ENCODE data around the gene SPTBN1. TPM values are rescaled to one million over a fixed set of nuclear protein-coding genes. Genes with fewer than 3 reads are reported as not detected.
A peak's percentile ranks its signal among the peaks of the same experiment; 100 is the strongest.

SPTBN1 gene
- total and polyA plus RNA-seq, 2 of the 13 experiments (the other 11 are each of a cell fraction or from before 2014, with no cell fraction given) = 123 to 299 TPM

DNA sequence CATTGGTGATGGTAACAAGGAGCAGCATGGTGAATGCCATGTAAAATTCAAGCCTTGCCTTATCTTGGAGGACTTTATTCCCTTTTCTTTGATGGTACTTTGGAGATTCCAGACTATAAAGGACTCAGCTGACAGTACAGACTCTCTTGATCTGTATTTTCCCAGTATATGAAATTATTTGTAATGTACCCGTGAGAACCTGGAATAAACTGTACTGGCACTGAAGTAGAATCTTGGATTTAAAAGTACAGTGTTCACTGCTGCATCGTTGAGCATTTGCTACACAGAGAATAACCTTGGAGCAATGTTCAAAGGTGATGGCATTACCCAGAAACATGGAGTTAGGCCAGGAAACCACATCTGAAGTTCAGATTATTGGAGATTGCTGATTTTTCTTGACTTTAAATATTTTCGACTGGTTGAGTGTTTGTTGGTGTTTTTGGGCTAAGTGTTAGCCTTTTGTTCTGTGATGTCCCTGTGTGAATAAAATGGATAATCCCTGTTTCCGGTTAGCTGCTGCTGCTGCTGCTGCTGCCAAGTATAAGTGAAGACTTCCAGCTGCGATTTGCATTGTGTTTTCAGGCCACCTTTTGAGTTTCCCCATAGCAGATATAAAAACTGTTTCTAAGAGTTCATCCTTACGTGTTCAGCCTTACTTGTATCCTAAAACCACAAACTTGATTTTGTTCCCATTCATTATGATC is 122.0 kb downstream of the SPTBN1 start (continued):
- TF ChIP-seq POLR2AphosphoS5 (IDR thresholded peaks at IDR 0.05; ENCODE audit: low read depth, low read length) (no peak), MED1 (CRISPR knock-in tag; IDR thresholded peaks at IDR 0.05) (peak; percentile 19; the same call in 1 of the 2 replicates), RFX1 (IDR thresholded peaks at IDR 0.05) (no peak), ATM (IDR thresholded peaks at IDR 0.05; ENCODE audit: borderline replicate concordance) (no peak), GABPB1 (CRISPR knock-in tag; IDR thresholded peaks at IDR 0.05) (no peak), ZNF260 (CRISPR knock-in tag; IDR thresholded peaks at IDR 0.05; ENCODE audit: borderline replicate concordance, low read depth) (no peak), NR2F6 (IDR thresholded peaks at IDR 0.05) (peak; percentile 15; the same call in 1 of the 2 replicates), NR2F6 (CRISPR knock-in tag; IDR thresholded peaks at IDR 0.05) (0 out of 2 replicates have a peak, but pooled peaks have one; percentile 10), ZKSCAN8 (CRISPR knock-in tag; IDR thresholded peaks at IDR 0.05; ENCODE audit: borderline replicate concordance) (no peak), RAD21 (CRISPR knock-in tag; IDR thresholded peaks at IDR 0.05) (peak; percentile 12; the same call in 1 of the 2 replicates), KMT2A (CRISPR knock-in tag; IDR thresholded peaks at IDR 0.05) (no peak), ZNF562 (CRISPR knock-in tag; IDR thresholded peaks at IDR 0.05; ENCODE audit: borderline replicate concordance) (no peak), PITX1 (CRISPR knock-in tag; IDR thresholded peaks at IDR 0.05) (peak; percentile 35; the same call in 1 of the 2 replicates), NKX3-1 (CRISPR knock-in tag; IDR thresholded peaks at IDR 0.05) (no peak), ZNF781 (CRISPR knock-in tag; IDR thresholded peaks at IDR 0.05; ENCODE audit: borderline replicate concordance, not compliant biosample characterization) (peak; percentile 18), PHF20 (CRISPR knock-in tag; IDR thresholded peaks at IDR 0.05) (no peak), SP4 (CRISPR knock-in tag; IDR thresholded peaks at IDR 0.05) (no peak)
- TF ChIP-seq, protein P1, sequence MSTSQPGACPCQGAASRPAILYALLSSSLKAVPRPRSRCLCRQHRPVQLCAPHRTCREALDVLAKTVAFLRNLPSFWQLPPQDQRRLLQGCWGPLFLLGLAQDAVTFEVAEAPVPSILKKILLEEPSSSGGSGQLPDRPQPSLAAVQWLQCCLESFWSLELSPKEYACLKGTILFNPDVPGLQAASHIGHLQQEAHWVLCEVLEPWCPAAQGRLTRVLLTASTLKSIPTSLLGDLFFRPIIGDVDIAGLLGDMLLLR (CRISPR knock-in tag; IDR thresholded peaks at IDR 0.05) = no peak
- TF ChIP-seq, protein P2, sequence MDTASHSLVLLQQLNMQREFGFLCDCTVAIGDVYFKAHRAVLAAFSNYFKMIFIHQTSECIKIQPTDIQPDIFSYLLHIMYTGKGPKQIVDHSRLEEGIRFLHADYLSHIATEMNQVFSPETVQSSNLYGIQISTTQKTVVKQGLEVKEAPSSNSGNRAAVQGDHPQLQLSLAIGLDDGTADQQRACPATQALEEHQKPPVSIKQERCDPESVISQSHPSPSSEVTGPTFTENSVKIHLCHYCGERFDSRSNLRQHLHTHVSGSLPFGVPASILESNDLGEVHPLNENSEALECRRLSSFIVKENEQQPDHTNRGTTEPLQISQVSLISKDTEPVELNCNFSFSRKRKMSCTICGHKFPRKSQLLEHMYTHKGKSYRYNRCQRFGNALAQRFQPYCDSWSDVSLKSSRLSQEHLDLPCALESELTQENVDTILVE (CRISPR knock-in tag; IDR thresholded peaks at IDR 0.05) = no peak
- TF ChIP-seq, protein P3, sequence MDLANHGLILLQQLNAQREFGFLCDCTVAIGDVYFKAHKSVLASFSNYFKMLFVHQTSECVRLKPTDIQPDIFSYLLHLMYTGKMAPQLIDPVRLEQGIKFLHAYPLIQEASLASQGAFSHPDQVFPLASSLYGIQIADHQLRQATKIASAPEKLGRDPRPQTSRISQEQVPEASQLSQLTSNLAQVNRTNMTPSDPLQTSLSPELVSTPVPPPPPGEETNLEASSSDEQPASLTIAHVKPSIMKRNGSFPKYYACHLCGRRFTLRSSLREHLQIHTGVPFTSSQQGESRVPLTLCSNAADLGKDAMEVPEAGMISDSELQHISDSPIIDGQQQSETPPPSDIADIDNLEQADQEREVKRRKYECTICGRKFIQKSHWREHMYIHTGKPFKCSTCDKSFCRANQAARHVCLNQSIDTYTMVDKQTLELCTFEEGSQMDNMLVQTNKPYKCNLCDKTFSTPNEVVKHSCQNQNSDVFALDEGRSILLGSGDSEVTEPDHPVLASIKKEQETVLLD (CRISPR knock-in tag; IDR thresholded peaks at IDR 0.05; ENCODE audit: low read depth) = no peak
- TF ChIP-seq, protein P4, sequence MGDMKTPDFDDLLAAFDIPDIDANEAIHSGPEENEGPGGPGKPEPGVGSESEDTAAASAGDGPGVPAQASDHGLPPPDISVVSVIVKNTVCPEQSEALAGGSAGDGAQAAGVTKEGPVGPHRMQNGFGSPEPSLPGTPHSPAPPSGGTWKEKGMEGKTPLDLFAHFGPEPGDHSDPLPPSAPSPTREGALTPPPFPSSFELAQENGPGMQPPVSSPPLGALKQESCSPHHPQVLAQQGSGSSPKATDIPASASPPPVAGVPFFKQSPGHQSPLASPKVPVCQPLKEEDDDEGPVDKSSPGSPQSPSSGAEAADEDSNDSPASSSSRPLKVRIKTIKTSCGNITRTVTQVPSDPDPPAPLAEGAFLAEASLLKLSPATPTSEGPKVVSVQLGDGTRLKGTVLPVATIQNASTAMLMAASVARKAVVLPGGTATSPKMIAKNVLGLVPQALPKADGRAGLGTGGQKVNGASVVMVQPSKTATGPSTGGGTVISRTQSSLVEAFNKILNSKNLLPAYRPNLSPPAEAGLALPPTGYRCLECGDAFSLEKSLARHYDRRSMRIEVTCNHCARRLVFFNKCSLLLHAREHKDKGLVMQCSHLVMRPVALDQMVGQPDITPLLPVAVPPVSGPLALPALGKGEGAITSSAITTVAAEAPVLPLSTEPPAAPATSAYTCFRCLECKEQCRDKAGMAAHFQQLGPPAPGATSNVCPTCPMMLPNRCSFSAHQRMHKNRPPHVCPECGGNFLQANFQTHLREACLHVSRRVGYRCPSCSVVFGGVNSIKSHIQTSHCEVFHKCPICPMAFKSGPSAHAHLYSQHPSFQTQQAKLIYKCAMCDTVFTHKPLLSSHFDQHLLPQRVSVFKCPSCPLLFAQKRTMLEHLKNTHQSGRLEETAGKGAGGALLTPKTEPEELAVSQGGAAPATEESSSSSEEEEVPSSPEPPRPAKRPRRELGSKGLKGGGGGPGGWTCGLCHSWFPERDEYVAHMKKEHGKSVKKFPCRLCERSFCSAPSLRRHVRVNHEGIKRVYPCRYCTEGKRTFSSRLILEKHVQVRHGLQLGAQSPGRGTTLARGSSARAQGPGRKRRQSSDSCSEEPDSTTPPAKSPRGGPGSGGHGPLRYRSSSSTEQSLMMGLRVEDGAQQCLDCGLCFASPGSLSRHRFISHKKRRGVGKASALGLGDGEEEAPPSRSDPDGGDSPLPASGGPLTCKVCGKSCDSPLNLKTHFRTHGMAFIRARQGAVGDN (CRISPR knock-in tag; IDR thresholded peaks at IDR 0.05) = no peak
- TF ChIP-seq, protein P5, sequence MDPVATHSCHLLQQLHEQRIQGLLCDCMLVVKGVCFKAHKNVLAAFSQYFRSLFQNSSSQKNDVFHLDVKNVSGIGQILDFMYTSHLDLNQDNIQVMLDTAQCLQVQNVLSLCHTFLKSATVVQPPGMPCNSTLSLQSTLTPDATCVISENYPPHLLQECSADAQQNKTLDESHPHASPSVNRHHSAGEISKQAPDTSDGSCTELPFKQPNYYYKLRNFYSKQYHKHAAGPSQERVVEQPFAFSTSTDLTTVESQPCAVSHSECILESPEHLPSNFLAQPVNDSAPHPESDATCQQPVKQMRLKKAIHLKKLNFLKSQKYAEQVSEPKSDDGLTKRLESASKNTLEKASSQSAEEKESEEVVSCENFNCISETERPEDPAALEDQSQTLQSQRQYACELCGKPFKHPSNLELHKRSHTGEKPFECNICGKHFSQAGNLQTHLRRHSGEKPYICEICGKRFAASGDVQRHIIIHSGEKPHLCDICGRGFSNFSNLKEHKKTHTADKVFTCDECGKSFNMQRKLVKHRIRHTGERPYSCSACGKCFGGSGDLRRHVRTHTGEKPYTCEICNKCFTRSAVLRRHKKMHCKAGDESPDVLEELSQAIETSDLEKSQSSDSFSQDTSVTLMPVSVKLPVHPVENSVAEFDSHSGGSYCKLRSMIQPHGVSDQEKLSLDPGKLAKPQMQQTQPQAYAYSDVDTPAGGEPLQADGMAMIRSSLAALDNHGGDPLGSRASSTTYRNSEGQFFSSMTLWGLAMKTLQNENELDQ (CRISPR knock-in tag; IDR thresholded peaks at IDR 0.05; ENCODE audit: borderline replicate concordance) = no peak
